ENCODE results near the gene HLA-E.

DNA sequence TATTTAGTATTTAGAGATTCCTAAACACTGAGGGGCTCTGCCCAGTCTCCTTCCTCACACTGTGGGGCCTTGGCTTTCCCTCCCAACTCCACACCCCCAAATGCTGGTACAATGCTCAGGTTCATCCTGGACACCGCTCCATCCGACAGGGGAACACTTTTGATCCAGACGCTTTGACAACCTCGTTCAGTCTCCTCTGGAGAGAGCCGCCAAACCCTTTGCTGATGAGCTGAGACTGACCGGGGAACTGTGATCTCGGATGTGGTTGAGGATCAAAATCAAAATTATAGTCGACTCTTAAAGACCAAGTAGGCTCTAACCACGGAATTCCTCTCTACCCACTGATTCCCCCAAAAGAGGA, 38.8 kb upstream of the HLA-E start:
- TF ChIP-seq, protein P1, sequence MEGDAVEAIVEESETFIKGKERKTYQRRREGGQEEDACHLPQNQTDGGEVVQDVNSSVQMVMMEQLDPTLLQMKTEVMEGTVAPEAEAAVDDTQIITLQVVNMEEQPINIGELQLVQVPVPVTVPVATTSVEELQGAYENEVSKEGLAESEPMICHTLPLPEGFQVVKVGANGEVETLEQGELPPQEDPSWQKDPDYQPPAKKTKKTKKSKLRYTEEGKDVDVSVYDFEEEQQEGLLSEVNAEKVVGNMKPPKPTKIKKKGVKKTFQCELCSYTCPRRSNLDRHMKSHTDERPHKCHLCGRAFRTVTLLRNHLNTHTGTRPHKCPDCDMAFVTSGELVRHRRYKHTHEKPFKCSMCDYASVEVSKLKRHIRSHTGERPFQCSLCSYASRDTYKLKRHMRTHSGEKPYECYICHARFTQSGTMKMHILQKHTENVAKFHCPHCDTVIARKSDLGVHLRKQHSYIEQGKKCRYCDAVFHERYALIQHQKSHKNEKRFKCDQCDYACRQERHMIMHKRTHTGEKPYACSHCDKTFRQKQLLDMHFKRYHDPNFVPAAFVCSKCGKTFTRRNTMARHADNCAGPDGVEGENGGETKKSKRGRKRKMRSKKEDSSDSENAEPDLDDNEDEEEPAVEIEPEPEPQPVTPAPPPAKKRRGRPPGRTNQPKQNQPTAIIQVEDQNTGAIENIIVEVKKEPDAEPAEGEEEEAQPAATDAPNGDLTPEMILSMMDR (IDR thresholded peaks at IDR 0.05; ENCODE audit: low read depth, low read length, missing input control): no peak
- TF ChIP-seq ZBTB33 (IDR thresholded peaks at IDR 0.05): no peak
- TF ChIP-seq JUND (IDR thresholded peaks at IDR 0.05): no peak
- no peak for TF ChIP-seq SP1 (IDR thresholded peaks at IDR 0.05)
- no peak for TF ChIP-seq RAD21 (IDR thresholded peaks at IDR 0.05)

Data from liver (tissue), 3 donors.